K562 (cell line): ENCODE data around the gene BACH1.

ENCODE experiments used
- CEBPZ ChIP-seq: fragments of 150-350 bp; IDR thresholded peaks from 2 replicates; pipeline ENCODE4 v1.6.1; 2014; ENCODE audit warnings: low read depth, mild to moderate bottlenecking, low read length, borderline replicate concordance
- CHD7 ChIP-seq: fragments of 200-600 bp; sonication (generic); IDR thresholded peaks from one replicate; pipeline ENCODE4 v1.6.1; 2012; ENCODE audit warnings: mild to moderate bottlenecking, low read depth, low read length, inconsistent platforms
- E2F1 ChIP-seq: sonication (generic); formaldehyde crosslinking; IDR thresholded peaks from 2 replicates; pipeline ENCODE4 v1.8.1; 2023; ENCODE audit warnings: mild to moderate bottlenecking, missing genetic modification reagents, moderate library complexity
- HDAC2 ChIP-seq: fragments of 450-650 bp; IDR thresholded peaks from 2 replicates; pipeline ENCODE4 v1.6.1; 2016; ENCODE audit warnings: mild to moderate bottlenecking
- JUND ChIP-seq, 2 experiments: IDR thresholded peaks; 2 replicates in 1 of 2; 3 replicates in 1 of 2; pipeline ENCODE4 v1.6.1; 2011; ENCODE audit warnings: borderline replicate concordance in 2 of 2, low read depth in 2 of 2, low read length in 2 of 2, improper control_type of control experiment in 1 of 2, missing biosample characterization in 1 of 2, missing genetic modification characterization in 1 of 2, missing genetic modification reagents in 1 of 2
- MAX ChIP-seq: sonication (generic); formaldehyde crosslinking; IDR thresholded peaks from 2 replicates; pipeline ENCODE4 v1.9.0; 2022; ENCODE audit warnings: mild to moderate bottlenecking, missing genetic modification reagents
- MITF ChIP-seq: IDR thresholded peaks from 2 replicates; pipeline ENCODE4 v1.6.1; 2014; ENCODE audit warnings: antibody characterized with exemption
- POLR2AphosphoS2 ChIP-seq: IDR thresholded peaks from 2 replicates; pipeline ENCODE4 v1.6.1; 2012; ENCODE audit warnings: low read length, improper control_type of control experiment
- USF2 ChIP-seq: sonication (generic); formaldehyde crosslinking; IDR thresholded peaks from 2 replicates; pipeline ENCODE4 v1.5.0; 2020; ENCODE audit warnings: missing genetic modification reagents
- ZNF274 ChIP-seq: IDR thresholded peaks from 2 replicates; pipeline ENCODE4 v1.6.1; 2011; ENCODE audit warnings: low read depth, mild to moderate bottlenecking, low read length, moderate library complexity, borderline replicate concordance
- ZNF507 ChIP-seq: conservative IDR thresholded peaks from 2 replicates; pipeline ENCODE4 v1.6.1; 2017; ENCODE audit warnings: missing genetic modification characterization, missing compliant biosample characterization
- ZNF511 ChIP-seq: sonication (generic); formaldehyde crosslinking; IDR thresholded peaks from 2 replicates; pipeline ENCODE4 v1.8.0; 2022; ENCODE audit warnings: mild to moderate bottlenecking, missing genetic modification reagents

- TF ChIP-seq POLR2AphosphoS2 (no peak), CEBPZ (no peak), E2F1 (CRISPR knock-in tag) (no peak), MAX (CRISPR knock-in tag) (no peak), JUND (IDR thresholded peaks at IDR 0.05; ENCODE audit: borderline replicate concordance, low read depth, low read length) (no peak), JUND (tag; IDR thresholded peaks at IDR 0.05; ENCODE audit: borderline replicate concordance, low read depth, low read length) (no peak), CHD7 (no peak), USF2 (CRISPR knock-in tag) (no peak), MITF (no peak), ZNF511 (CRISPR knock-in tag) (no peak), ZNF507 (tag) (no peak), ZNF274 (no peak), HDAC2 (no peak)
Observed at GRCh38 chr21:29256126-29256910, 42.4 kb upstream of the BACH1 start.
